ENCODE data around the gene WDR48. TPM values are rescaled to one million over a fixed set of nuclear protein-coding genes. Genes with fewer than 3 reads are reported as not detected.

WDR48 gene
- total RNA-seq, 1 donor from 2014 or later: 36.7 TPM

DNA sequence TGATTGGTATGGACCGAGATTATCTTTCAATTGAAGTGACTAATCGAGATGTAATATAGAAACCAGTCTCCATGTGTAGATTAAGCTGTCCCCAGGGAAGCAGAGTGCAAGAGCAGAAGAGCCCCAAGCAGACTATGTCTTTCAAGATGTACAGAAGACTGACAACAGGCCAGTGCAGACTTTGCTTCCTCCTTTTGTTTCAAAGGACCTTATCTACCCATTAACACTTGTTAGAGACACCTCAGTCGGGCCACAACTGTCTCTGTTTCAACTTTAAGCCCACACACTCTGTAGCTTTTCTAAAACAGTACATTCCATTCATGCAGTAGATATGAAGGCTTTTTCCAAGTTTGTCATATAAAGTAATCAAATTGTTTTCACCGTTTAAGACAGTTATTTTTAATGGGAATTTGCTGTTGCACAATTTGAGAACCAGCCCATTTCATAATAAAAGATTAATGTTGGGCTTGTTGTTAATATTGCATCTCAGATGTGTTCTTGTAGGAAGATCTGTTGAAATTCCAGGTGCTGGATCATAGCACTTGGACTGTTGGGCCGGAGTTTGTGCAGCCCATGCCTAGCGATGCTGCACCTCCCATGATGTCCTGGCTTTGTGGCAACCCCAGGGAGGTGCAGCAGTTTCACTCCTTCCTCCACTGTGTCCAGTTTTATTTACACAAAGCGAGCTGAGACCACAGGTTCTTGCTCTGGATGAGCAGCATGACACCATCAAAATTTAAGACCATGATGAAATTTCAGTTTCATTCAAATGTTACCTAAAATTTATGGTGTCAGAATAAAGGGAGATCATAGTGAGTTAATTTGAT is 43.2 kb downstream of the WDR48 start:
- Histone ChIP-seq H3K36me3 (peaks cover 99% of the 10 kb centered on the region), H3K27ac (peak overlapping the region; percentile 17), H3K4me3 (no peak overlapping the region), H3K27me3 (no peaks in the 10 kb centered on the region), H3K4me1 (peaks cover 6% of the 10 kb centered on the region), H3K9me3 (no peaks in the 10 kb centered on the region)
- ATAC-seq: no peak
- intact Hi-C loops (cut with DNase I): no loop called here
- DNase-seq: no peak
- TF ChIP-seq, protein P1, sequence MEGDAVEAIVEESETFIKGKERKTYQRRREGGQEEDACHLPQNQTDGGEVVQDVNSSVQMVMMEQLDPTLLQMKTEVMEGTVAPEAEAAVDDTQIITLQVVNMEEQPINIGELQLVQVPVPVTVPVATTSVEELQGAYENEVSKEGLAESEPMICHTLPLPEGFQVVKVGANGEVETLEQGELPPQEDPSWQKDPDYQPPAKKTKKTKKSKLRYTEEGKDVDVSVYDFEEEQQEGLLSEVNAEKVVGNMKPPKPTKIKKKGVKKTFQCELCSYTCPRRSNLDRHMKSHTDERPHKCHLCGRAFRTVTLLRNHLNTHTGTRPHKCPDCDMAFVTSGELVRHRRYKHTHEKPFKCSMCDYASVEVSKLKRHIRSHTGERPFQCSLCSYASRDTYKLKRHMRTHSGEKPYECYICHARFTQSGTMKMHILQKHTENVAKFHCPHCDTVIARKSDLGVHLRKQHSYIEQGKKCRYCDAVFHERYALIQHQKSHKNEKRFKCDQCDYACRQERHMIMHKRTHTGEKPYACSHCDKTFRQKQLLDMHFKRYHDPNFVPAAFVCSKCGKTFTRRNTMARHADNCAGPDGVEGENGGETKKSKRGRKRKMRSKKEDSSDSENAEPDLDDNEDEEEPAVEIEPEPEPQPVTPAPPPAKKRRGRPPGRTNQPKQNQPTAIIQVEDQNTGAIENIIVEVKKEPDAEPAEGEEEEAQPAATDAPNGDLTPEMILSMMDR (IDR thresholded peaks at IDR 0.05): no peak

DNA sequence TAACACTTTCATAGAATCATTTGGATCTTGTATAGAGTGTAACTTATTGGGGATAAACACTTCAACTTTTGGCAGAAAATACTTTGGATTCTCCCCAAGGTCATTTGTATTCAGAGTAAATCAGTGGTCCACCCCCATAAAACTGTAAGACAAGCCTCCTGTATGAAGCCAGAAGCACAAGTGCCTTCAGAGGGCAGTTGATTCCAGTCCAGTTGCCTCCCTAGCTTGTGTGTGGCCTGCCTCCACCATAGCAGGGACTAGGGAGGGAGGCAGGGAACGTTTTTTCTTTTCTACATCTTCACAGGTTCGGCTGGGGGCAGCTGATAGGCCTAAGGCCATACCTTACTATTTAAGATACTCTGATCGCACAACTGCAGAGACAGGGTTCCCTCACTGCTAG is 44.0 kb downstream of the WDR48 start:
- intact Hi-C loops (cut with DNase I): no loop called here
- Histone ChIP-seq H3K4me1 (peaks cover 6% of the 10 kb centered on the region), H3K9me3 (no peaks in the 10 kb centered on the region), H3K36me3 (peaks cover 100% of the 10 kb centered on the region), H3K4me3 (no peak overlapping the region), H3K27ac (peak overlapping the region; percentile 17), H3K27me3 (no peaks in the 10 kb centered on the region)
- TF ChIP-seq, protein P1 (IDR thresholded peaks at IDR 0.05): no peak
- ATAC-seq (no peak), DNase-seq (no peak)

DNA sequence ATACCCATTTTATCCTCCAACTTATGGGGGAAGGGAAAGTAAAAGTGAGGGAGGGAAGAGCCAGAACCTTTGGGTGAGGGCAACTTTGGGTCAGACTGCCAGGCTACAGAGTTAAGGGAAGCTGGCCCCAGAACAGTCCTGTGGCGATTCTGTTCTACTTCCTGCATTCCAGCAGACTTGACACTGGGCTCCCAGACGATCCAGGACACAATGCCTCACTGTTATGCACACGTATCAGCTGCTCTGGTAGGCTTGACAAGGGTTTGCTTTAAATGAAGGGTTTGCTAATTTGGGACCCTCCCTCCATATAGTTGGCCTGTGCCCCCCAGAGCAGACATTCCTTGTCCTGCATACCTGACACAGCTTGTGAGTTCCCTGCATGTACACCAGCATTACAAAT is 45.0 kb downstream of the WDR48 start:
- peaks cover 92% of the 10 kb centered on the region for H3K36me3 ChIP-seq
- H3K4me1 ChIP-seq: peaks cover 6% of the 10 kb centered on the region
- TF ChIP-seq, protein P1 (IDR thresholded peaks at IDR 0.05): no peak
- H3K4me3 ChIP-seq: no peak overlapping the region
- no peaks in the 10 kb centered on the region for H3K9me3 ChIP-seq
- no peaks in the 10 kb centered on the region for H3K27me3 ChIP-seq
- ATAC-seq (peak; percentile 6), DNase-seq (no peak)
- H3K27ac ChIP-seq: peak overlapping the region; percentile 30
- intact Hi-C loops (cut with DNase I): no loop called here

DNA sequence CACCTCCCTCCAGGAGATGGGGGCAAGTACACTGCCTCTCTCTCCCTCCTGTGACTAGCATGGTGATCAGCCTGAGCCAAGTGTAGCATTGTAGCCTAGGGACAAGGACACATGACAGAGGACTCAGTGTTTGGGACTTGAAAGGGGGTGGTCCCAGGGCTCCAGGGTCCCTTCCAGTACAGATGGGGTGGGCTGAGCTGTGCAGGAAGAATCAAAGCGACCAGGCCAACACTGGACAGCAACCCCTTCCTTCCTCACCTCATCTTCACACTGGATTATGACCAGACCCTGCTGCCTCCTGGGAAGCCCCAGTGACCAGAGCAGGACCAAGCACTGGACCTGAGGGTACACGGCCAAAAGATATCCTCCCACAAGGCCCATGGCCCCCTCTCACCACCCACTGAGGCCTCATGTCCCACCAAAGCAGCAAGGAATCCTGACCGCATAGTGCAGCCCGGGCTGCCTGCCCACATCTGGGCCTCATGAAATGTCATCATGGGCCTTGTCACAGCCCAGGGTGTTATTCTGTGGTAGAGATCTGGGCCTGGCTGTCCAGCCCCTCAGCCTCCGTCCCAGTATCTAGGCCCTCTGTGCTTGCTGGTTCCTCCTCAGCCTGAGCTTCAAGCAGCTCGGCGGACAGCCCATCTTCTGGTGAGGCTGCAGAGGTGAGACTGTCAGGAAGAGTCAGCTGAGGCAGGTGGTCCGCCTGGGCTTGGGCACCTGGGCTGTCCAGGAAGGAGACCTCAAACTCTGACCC is 46.1 kb downstream of the WDR48 start:
- intact Hi-C loops (cut with DNase I): no loop called here
- TF ChIP-seq, protein P1 (IDR thresholded peaks at IDR 0.05): no peak
- H3K4me3 ChIP-seq: no peak overlapping the region
- no peaks in the 10 kb centered on the region for H3K27me3 ChIP-seq
- H3K27ac ChIP-seq: no peak overlapping the region
- peaks cover 6% of the 10 kb centered on the region for H3K4me1 ChIP-seq
- DNase-seq (no peak), ATAC-seq (no peak)
- H3K9me3 ChIP-seq: no peaks in the 10 kb centered on the region
- H3K36me3 ChIP-seq: peaks cover 80% of the 10 kb centered on the region

DNA sequence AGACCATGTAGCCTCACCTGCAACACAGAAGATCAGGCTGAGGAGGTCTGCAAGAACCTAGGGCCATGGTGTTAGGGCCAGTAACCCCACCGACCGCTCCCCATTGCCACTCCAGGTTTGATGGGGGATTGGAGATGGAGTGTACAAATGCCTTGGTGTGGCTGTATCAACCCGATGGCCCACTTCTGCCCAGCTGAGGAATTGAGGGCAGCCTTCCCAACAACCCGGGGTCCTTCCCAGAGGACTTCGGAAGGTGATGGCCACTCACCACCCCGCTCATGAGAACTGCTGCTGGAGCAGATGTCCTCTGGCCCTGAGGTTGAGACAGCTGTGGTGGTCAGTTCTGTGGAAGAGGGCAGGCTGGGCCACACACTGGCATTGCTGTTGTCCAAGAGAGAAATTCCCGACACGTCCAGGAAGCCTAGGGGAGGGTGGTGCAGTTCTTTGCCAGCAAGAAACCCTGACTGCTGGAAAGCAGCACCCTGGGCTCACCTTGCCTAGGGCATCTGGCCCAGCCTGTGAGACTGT is 46.7 kb downstream of the WDR48 start:
- Histone ChIP-seq H3K27me3 (no peaks in the 10 kb centered on the region), H3K36me3 (peaks cover 74% of the 10 kb centered on the region), H3K4me3 (no peak overlapping the region), H3K27ac (no peak overlapping the region), H3K9me3 (no peaks in the 10 kb centered on the region), H3K4me1 (peaks cover 6% of the 10 kb centered on the region)
- TF ChIP-seq, protein P1 (IDR thresholded peaks at IDR 0.05): no peak
- DNase-seq (no peak), ATAC-seq (no peak)
- intact Hi-C loops (cut with DNase I): no loop called here

Data from upper lobe of right lung (tissue), 1 donor.